ENCODE results near the gene CRYL1. TPM values are rescaled to one million over a fixed set of nuclear protein-coding genes. Genes with fewer than 3 reads are reported as not detected.

Gene CRYL1
- polyA plus RNA-seq = 10 to 100 TPM; 22.9 to 42.7 (median 23.9) TPM

- WGBS, 3 donors = 0 to 1% (median 0%) methylated on average over 45 to 89 of the region's 89 CpGs
- H3K27ac ChIP-seq (ENCODE audit: low read depth, low read length) = peak within 1 kb of the TSS; percentile 52
These were observed at the start of gene CRYL1 for GRCh38 chr13:20525601-20526544. CRYL1 (minus strand) TSS chr13:20525857; CDS start chr13:20525794, 63 bp downstream.

- H3K27ac ChIP-seq (ENCODE audit: low read depth, low read length) = no peak overlapping the region
- WGBS, 3 donors = 77 to 84% (median 78%) methylated on average over 2 of the region's 2 CpGs
These were observed 48.0 kb upstream of the CRYL1 start for GRCh38 chr13:20573636-20574035.

- no peak overlapping the region for H3K27ac ChIP-seq (ENCODE audit: low read depth, low read length)
- 67 to 79% (median 74%) methylated on average over 4 of the region's 4 CpGs for WGBS, 3 donors
These were observed 47.5 kb upstream of the CRYL1 start for GRCh38 chr13:20573186-20573585.

GRCh38 chr13:20571676-20572075 is 46.0 kb upstream of the CRYL1 start:
- no peak overlapping the region for H3K27ac ChIP-seq (ENCODE audit: low read depth, low read length)

GRCh38 chr13:20570517-20570916 is 44.9 kb upstream of the CRYL1 start:
- 53 to 95% (median 62%) methylated on average over 1 of the region's 1 CpG for WGBS, 3 donors

GRCh38 chr13:20567881-20568528 is 42.3 kb upstream of the CRYL1 start:
- 12 to 38% (median 33%) methylated on average over 9 of the region's 9 CpGs for WGBS, 3 donors
- H3K27ac ChIP-seq (ENCODE audit: low read depth, low read length) = no peak overlapping the region

More at GRCh38 chr13:20570517-20570916, 44.9 kb upstream of the CRYL1 start:
- no peak overlapping the region for H3K27ac ChIP-seq (ENCODE audit: low read depth, low read length)

GRCh38 chr13:20566898-20567874 is 41.5 kb upstream of the CRYL1 start, which contains the start of gene IFT88:
IFT88 (plus strand) TSS chr13:20567157; CDS start chr13:20574386, 7,229 bp downstream.
- WGBS, 3 donors = 0 to 1% (median 1%) methylated on average over 62 to 74 of the region's 74 CpGs
- H3K27ac ChIP-seq (ENCODE audit: low read depth, low read length) = peak within 1 kb of the TSS; percentile 60

GRCh38 chr13:20566468-20566897 is 40.8 kb upstream of the CRYL1 start:
- 2 to 3% (median 2%) methylated on average over 18 to 21 of the region's 21 CpGs for WGBS, 3 donors
- H3K27ac ChIP-seq (ENCODE audit: low read depth, low read length) = peak overlapping the region; percentile 60

- H3K27ac ChIP-seq (ENCODE audit: low read depth, low read length) = no peak overlapping the region
- 93 to 96% (median 96%) methylated on average over 11 of the region's 11 CpGs for WGBS, 3 donors
These were observed 39.6 kb upstream of the CRYL1 start for GRCh38 chr13:20565115-20565736.

GRCh38 chr13:20561741-20562140 is 36.1 kb upstream of the CRYL1 start:
- no peak overlapping the region for H3K27ac ChIP-seq (ENCODE audit: low read depth, low read length)
- 53 to 77% (median 74%) methylated on average over 5 of the region's 5 CpGs for WGBS, 3 donors

- 70 to 87% (median 78%) methylated on average over 6 of the region's 6 CpGs for WGBS, 3 donors
- no peak overlapping the region for H3K27ac ChIP-seq (ENCODE audit: low read depth, low read length)
These were observed 34.2 kb upstream of the CRYL1 start for GRCh38 chr13:20559659-20560356.

GRCh38 chr13:20558982-20559381 is 33.3 kb upstream of the CRYL1 start:
- no peak overlapping the region for H3K27ac ChIP-seq (ENCODE audit: low read depth, low read length)
- 78 to 89% (median 86%) methylated on average over 3 of the region's 3 CpGs for WGBS, 3 donors

GRCh38 chr13:20553311-20553710 is 27.7 kb upstream of the CRYL1 start:
- H3K27ac ChIP-seq (ENCODE audit: low read depth, low read length) = no peak overlapping the region
- 53 to 68% (median 62%) methylated on average over 3 of the region's 3 CpGs for WGBS, 3 donors

GRCh38 chr13:20550799-20551198 is 25.1 kb upstream of the CRYL1 start:
- no peak overlapping the region for H3K27ac ChIP-seq (ENCODE audit: low read depth, low read length)
- 37 to 51% (median 38%) methylated on average over 5 of the region's 5 CpGs for WGBS, 3 donors

GRCh38 chr13:20547479-20547908 is 21.8 kb upstream of the CRYL1 start:
- WGBS, 3 donors = 68 to 85% (median 83%) methylated on average over 4 of the region's 4 CpGs
- H3K27ac ChIP-seq (ENCODE audit: low read depth, low read length) = no peak overlapping the region

- no peak overlapping the region for H3K27ac ChIP-seq (ENCODE audit: low read depth, low read length)
- 31 to 82% (median 33%) methylated on average over 1 of the region's 1 CpG for WGBS, 3 donors
These were observed 20.9 kb upstream of the CRYL1 start for GRCh38 chr13:20546556-20546955.

- H3K27ac ChIP-seq (ENCODE audit: low read depth, low read length) = no peak overlapping the region
- WGBS, 3 donors = 66 to 84% (median 69%) methylated on average over 7 of the region's 7 CpGs
These were observed 18.7 kb upstream of the CRYL1 start for GRCh38 chr13:20544201-20544923.

Data from adipose tissue (tissue), 3 donors.